Activated B cell treated with CpG ODN at 0.5 μM for 24 hours (primary cell): ENCODE data around the gene DNMT3B. TPM values are rescaled to one million over a fixed set of nuclear protein-coding genes. Genes with fewer than 3 reads are reported as not detected.

Source experiments
- ATAC-seq: fragments of 200-7000 bp; cut with Tn5 transposase; one replicate; pipeline ENCODE4 v1.10.0; 2021; ENCODE audit warnings: low read depth, mild to moderate bottlenecking, moderate library complexity
- CTCF ChIA-PET: fragments of 350-600 bp; sonication (Branson Sonifier 250); formaldehyde crosslinking; loops from one replicate; lab custom pipeline; 2021; ENCODE audit warnings: antibody characterized with exemption; lab: Charles Lee
- POLR2A ChIA-PET: fragments of 350-600 bp; sonication (Branson Sonifier 250); formaldehyde crosslinking; loops from one replicate; lab custom pipeline; 2021; ENCODE audit warnings: antibody characterized with exemption; lab: Charles Lee
- DNase-seq: peaks from one replicate; pipeline ENCODE4 v3.0.0; 2022
- H3K27ac Mint-ChIP-seq: one replicate; pipeline ENCODE4 v1.8.0; 2020; ENCODE audit warnings: mixed read lengths
- H3K27me3 Mint-ChIP-seq: one replicate; pipeline ENCODE4 v1.8.0; 2021; ENCODE audit warnings: mixed read lengths
- H3K36me3 Mint-ChIP-seq: one replicate; pipeline ENCODE4 v1.8.0; 2021; ENCODE audit warnings: low read depth, mixed read lengths
- H3K4me1 Mint-ChIP-seq: one replicate; pipeline ENCODE4 v1.8.0; 2021; ENCODE audit warnings: mixed read lengths
- H3K4me3 Mint-ChIP-seq: one replicate; pipeline ENCODE4 v1.8.0; 2020; ENCODE audit warnings: mild to moderate bottlenecking, mixed read lengths
- H3K9me3 Mint-ChIP-seq: one replicate; pipeline ENCODE4 v1.8.0; 2020; ENCODE audit warnings: mixed read lengths
- CTCF ChIP-seq: fragments of 200-600 bp; IDR thresholded peaks from one replicate; pipeline ENCODE4 v1.8.0; 2022; ENCODE audit warnings: antibody characterized with exemption, mild to moderate bottlenecking
- intact Hi-C: fragments of 100-400 bp; cut with micrococcal nuclease; formaldehyde crosslinking; loops from one replicate; pipeline ENCODE4 v1.15.1; 2024
- total RNA-seq: library from RNA; stranded (reverse); gene quantifications from 2 replicates; pipeline ENCODE4 v1.2.3, GENCODE V29; 2022

DNMT3B gene
- total RNA-seq, 1 donor from 2014 or later, result 0.20 TPM

- Mint-ChIP-seq H3K9me3 (no peaks in the 10 kb centered on the region), H3K36me3 (no peaks in the 10 kb centered on the region), H3K4me3 (no peak overlapping the region), H3K27ac (no peak overlapping the region), H3K4me1 (peaks cover 11% of the 10 kb centered on the region), H3K27me3 (no peaks in the 10 kb centered on the region)
- intact Hi-C loops, result no loop called here
- ATAC-seq (no peak), DNase-seq (no peak)
- no peak for TF ChIP-seq CTCF
- ChIA-PET CTCF (no interaction called here), POLR2A (interaction anchor here (1.0 kb wide), 1 partner anchor 21 kb away, joined by 3 read pairs; the partner anchor contains the start of gene MAPRE1)
Observed at GRCh38 chr20:32798046-32798981, 36.1 kb downstream of the DNMT3B start.

DNA sequence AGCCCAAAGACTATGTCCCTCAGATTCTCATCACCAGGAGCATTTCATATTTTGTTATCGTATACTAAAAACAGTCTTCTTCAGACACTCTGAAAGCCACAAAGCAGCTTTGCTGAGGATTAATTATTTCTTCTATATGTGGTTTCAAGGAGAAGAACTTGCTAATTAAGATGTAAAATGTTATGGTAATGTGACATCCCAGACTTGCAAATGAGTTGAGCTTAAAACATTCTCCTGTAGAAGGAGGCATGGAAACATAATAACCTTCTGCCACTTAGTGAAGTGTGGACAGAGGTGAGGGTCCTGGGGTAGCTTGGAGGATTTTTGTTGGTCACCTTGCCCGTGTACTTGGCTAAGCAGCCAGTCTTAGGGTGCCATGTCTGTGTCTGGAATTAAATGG lies 40.9 kb downstream of the DNMT3B start:
- Mint-ChIP-seq H3K27ac (no peak overlapping the region), H3K9me3 (no peaks in the 10 kb centered on the region), H3K4me1 (no peaks in the 10 kb centered on the region), H3K36me3 (no peaks in the 10 kb centered on the region), H3K27me3 (no peaks in the 10 kb centered on the region), H3K4me3 (no peak overlapping the region)
- DNase-seq (no peak), ATAC-seq (no peak)
- no peak for TF ChIP-seq CTCF
- ChIA-PET POLR2A (no interaction called here), CTCF (no interaction called here)
- intact Hi-C loops, result no loop called here

GRCh38 chr20:32804022-32804715 lies 42.0 kb downstream of the DNMT3B start:
- Mint-ChIP-seq H3K4me3 (no peak overlapping the region), H3K9me3 (no peaks in the 10 kb centered on the region), H3K27me3 (no peaks in the 10 kb centered on the region), H3K4me1 (no peaks in the 10 kb centered on the region), H3K27ac (no peak overlapping the region), H3K36me3 (no peaks in the 10 kb centered on the region)
- ATAC-seq (no peak), DNase-seq (no peak)
- intact Hi-C loops, result no loop called here
- TF ChIP-seq CTCF, result no peak
- POLR2A ChIA-PET, result no interaction called here
- CTCF ChIA-PET, result no interaction called here

- H3K4me1 Mint-ChIP-seq, result no peaks in the 10 kb centered on the region
- no peaks in the 10 kb centered on the region for H3K36me3 Mint-ChIP-seq
- TF ChIP-seq CTCF, result no peak
- no peak for DNase-seq
- no peak overlapping the region for H3K4me3 Mint-ChIP-seq
- ATAC-seq, result no peak
- no peaks in the 10 kb centered on the region for H3K9me3 Mint-ChIP-seq
- intact Hi-C loops, result no loop called here
- CTCF ChIA-PET, result no interaction called here
- POLR2A ChIA-PET, result no interaction called here
- no peaks in the 10 kb centered on the region for H3K27me3 Mint-ChIP-seq
- no peak overlapping the region for H3K27ac Mint-ChIP-seq
Observed at GRCh38 chr20:32804817-32805216, 42.6 kb downstream of the DNMT3B start.

DNA sequence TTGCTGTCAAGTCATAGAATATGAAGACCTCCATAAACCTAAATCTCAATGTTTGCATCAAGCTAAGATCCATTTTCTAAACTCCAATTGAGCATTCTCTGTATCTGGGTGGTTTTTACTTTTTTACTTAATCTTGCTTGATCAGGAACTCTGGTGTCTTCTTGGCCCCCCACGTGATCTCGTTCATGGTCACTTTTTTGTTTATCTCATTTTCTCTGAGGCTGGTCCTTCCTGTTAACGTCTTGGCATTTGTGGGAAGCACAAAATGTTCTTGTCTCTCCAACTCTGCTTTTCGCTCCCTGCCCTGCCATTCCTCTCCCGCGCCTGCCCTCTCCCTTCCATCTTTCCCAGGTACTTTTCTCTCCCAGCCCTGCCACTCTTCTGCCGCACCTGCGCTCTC lies 43.5 kb downstream of the DNMT3B start:
- no peak for TF ChIP-seq CTCF
- Mint-ChIP-seq H3K27ac (no peak overlapping the region), H3K9me3 (no peaks in the 10 kb centered on the region), H3K27me3 (no peaks in the 10 kb centered on the region), H3K36me3 (no peaks in the 10 kb centered on the region), H3K4me3 (no peak overlapping the region), H3K4me1 (no peaks in the 10 kb centered on the region)
- ChIA-PET CTCF (no interaction called here), POLR2A (no interaction called here)
- intact Hi-C loops, result no loop called here
- ATAC-seq, result no peak
- no peak for DNase-seq
